ENCODE measurements around the gene ZSWIM4. TPM values are rescaled to one million over a fixed set of nuclear protein-coding genes. Genes with fewer than 3 reads are reported as not detected.

ZSWIM4 gene
- total RNA-seq, 1 donor: 12.1 TPM

GRCh38 chr19:13873834-13874515 is 78.7 kb downstream of the ZSWIM4 start:
- DNase-seq (ENCODE audit: low read depth): no peak
- TF ChIP-seq, protein P1, sequence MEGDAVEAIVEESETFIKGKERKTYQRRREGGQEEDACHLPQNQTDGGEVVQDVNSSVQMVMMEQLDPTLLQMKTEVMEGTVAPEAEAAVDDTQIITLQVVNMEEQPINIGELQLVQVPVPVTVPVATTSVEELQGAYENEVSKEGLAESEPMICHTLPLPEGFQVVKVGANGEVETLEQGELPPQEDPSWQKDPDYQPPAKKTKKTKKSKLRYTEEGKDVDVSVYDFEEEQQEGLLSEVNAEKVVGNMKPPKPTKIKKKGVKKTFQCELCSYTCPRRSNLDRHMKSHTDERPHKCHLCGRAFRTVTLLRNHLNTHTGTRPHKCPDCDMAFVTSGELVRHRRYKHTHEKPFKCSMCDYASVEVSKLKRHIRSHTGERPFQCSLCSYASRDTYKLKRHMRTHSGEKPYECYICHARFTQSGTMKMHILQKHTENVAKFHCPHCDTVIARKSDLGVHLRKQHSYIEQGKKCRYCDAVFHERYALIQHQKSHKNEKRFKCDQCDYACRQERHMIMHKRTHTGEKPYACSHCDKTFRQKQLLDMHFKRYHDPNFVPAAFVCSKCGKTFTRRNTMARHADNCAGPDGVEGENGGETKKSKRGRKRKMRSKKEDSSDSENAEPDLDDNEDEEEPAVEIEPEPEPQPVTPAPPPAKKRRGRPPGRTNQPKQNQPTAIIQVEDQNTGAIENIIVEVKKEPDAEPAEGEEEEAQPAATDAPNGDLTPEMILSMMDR (IDR thresholded peaks at IDR 0.05; ENCODE audit: insufficient read depth, low read depth, low read length): no peak
- H3K4me3 ChIP-seq (ENCODE audit: low read depth, low read length): no peak overlapping the region

- TF ChIP-seq, protein P1 (IDR thresholded peaks at IDR 0.05; ENCODE audit: insufficient read depth, low read depth, low read length): no peak
- no peak for DNase-seq (ENCODE audit: low read depth)
- H3K4me3 ChIP-seq (ENCODE audit: low read depth, low read length): no peak overlapping the region
These were observed 80.6 kb downstream of the ZSWIM4 start for GRCh38 chr19:13875824-13876223.

GRCh38 chr19:13876834-13877233 is 81.6 kb downstream of the ZSWIM4 start, which contains the start of gene NANOS3:
NANOS3 (plus strand) TSS chr19:13877134; CDS start chr19:13877249, 115 bp downstream.
- no peak for DNase-seq (ENCODE audit: low read depth)
- TF ChIP-seq, protein P1 (IDR thresholded peaks at IDR 0.05; ENCODE audit: insufficient read depth, low read depth, low read length): no peak
- no peak within 1 kb of the TSS for H3K4me3 ChIP-seq (ENCODE audit: low read depth, low read length)

- TF ChIP-seq, protein P1 (IDR thresholded peaks at IDR 0.05; ENCODE audit: insufficient read depth, low read depth, low read length): no peak
- no peak overlapping the region for H3K4me3 ChIP-seq (ENCODE audit: low read depth, low read length)
- no peak for DNase-seq (ENCODE audit: low read depth)
These were observed 82.1 kb downstream of the ZSWIM4 start for GRCh38 chr19:13877303-13877702.

- peak overlapping the region; percentile 25 for H3K4me3 ChIP-seq (ENCODE audit: low read depth, low read length)
- TF ChIP-seq, protein P1 (IDR thresholded peaks at IDR 0.05; ENCODE audit: insufficient read depth, low read depth, low read length): peak; percentile 99
These were observed 85.1 kb downstream of the ZSWIM4 start for GRCh38 chr19:13880059-13881043.

DNA sequence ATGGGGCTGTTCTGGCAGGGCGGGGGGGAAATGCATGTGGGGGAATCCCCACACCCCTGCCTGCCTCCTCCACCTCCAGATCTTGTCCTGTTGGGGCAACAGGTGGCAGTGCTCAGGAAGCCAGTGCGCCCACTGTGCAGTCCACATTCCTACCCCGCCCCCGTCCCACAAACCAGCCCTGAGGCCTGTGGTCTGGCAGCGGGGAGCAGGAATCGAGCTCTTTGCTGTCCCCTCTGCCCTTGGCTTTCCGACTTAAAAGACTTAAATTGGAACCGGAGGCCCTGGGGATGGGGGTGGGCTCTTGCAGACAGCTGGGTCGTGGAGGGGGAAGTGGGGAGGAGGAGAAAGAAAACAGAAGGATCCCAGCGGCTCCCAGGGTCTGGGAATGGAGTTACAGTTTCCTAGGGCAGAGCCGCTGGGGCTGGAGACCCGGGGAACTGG is 86.0 kb downstream of the ZSWIM4 start:
- no peak overlapping the region for H3K4me3 ChIP-seq (ENCODE audit: low read depth, low read length)
- peak; percentile 19 for DNase-seq (ENCODE audit: low read depth)
- TF ChIP-seq, protein P1 (IDR thresholded peaks at IDR 0.05; ENCODE audit: insufficient read depth, low read depth, low read length): no peak

More at GRCh38 chr19:13880059-13881043, 85.1 kb downstream of the ZSWIM4 start:
- peak; percentile 96 for DNase-seq (ENCODE audit: low read depth)

Small RNAs within 50 kb of the gene (small RNA-seq; reads per million reads assigned to genes)
- 24.2 reads per million, percentile 94 among the genes with 10 or more reads in this experiment for gene MIR181C
- 78.7 reads per million, percentile 96 among the genes with 10 or more reads in this experiment for gene MIR181D
- not detected for gene RN7SL619P

Other genes with a start within 250 kb of the ZSWIM4 start
- 27.2 and 44.1 TPM in 2 replicates for gene MRI1, start 30.9 kb upstream of the ZSWIM4 start, total RNA-seq
- 37.6 and 63.1 TPM in 2 replicates for gene C19orf53, start 21.0 kb upstream of the ZSWIM4 start, total RNA-seq
- 0.64 TPM in 1 of 2 replicates, not detected in the other for gene NANOS3, start 81.7 kb downstream of the ZSWIM4 start, total RNA-seq
- 0.32 and 0.43 TPM in 2 replicates for gene BRME1, start 110.7 kb downstream of the ZSWIM4 start, total RNA-seq
- 18.6 and 22.9 TPM in 2 replicates for gene CC2D1A, start 110.8 kb downstream of the ZSWIM4 start, total RNA-seq
- gene PODNL1, start 143.0 kb downstream of the ZSWIM4 start, total RNA-seq: 2.6 TPM in 2 replicates
- gene DCAF15, start 157.1 kb downstream of the ZSWIM4 start, total RNA-seq: 13.4 and 13.9 TPM in 2 replicates
- gene RFX1, start 210.9 kb downstream of the ZSWIM4 start, total RNA-seq: 2.3 and 2.6 TPM in 2 replicates
- not detected in 2 replicates for gene RLN3, start 232.7 kb downstream of the ZSWIM4 start, total RNA-seq
- 2.9 and 3.9 TPM in 2 replicates for gene IL27RA, start 236.3 kb downstream of the ZSWIM4 start, total RNA-seq